GM04503 (cell line): Measurements from ENCODE around the gene B4GALT5.
"Not testable (repeated sequence)": the region's sequence is repeated elsewhere in the genome, so short reads cannot be mapped to it uniquely, and the experiment has no call there.

Source experiments
- DNase-seq: peaks from one replicate; pipeline ENCODE4 v3.0.0-alpha.2; 2012; ENCODE audit warnings: low read depth

B4GALT5 gene

DNA sequence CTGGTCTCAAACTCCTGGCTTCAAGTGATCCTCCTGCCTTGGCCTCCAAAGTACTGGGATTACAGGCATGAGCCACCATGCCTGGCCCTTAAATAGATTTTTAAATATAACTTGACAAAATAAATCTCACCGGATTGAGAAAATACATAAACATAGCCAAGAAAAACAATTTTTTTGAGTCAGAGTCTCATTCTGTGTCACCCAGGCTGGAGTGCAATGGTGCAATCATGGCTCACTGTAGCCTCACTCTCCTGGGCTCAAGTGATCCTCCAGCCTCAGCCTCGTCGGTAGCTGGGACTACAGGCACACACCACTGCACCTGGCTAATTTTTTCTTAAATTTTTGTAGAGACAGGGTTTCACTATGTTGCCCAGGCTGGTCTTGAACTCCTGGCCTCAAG is 85.4 kb downstream of the B4GALT5 start:
- not testable (repeated sequence) for DNase-seq

GRCh38 chr20:49627329-49627761 is 86.3 kb downstream of the B4GALT5 start:
- no peak for DNase-seq

GRCh38 chr20:49624988-49625387 is 88.7 kb downstream of the B4GALT5 start:
- DNase-seq, result not testable (repeated sequence)

- no peak for DNase-seq
Observed at GRCh38 chr20:49624317-49624716, 89.4 kb downstream of the B4GALT5 start.

DNA sequence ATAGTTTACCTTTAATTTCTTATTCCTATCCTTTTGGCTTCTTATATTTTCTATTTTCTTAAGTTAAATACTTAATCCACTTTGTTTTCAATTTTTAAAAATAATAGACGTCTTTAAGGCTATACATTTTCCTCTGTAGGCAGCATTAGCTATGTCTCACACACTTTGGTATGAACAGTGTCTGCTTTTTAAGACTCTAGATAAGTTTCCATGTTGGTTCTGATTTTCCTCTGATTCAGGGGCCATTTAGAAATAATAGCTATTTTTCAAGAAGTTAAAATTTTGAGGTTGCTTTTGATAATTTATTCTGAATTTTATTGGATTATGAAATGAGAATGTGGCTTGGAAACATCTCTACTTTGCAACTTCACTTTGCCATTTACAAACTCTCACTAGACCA is 91.4 kb downstream of the B4GALT5 start:
- no peak for DNase-seq

DNA sequence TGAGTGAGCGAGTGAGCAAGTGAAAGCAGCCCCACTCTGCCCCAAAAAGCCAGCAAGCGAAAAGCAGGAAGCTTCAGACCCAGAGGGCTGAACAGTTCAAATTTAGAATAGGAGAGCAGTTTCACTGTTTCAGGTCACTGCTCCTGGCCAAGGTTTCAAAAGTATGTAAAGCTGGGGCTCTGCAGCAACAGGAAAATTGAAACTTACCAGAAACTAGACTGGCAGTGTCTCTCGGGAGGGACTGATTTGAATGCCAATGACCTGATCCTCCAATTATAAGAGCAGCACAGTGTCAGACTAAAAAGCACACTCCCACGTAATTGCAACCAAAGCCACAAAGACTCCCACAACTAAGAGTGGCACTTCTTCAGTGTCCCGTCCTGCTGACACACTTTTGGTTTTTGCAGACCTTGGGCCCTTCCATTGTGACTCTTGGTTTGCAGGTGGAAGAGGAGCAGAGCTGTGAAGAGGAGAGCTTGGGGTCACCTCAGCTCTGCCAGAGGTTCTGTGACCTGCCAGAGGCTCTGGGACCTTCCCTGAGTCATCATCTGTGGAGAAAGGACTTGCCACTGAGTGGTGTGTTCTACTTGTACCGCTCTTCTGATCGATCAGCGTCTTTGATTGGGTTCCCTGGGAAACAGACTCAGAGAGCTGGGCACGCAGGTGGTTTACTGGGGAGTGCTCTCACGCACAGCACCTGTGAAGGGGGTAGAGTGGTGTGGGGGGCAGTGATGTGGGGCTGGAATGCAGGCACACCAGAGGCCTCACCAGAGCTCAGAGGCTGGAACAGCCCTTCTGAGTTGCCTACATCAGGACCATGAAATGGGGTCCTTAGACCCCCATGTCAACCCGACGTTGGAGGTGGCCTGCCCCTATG is 93.1 kb downstream of the B4GALT5 start:
- no peak for DNase-seq

DNA sequence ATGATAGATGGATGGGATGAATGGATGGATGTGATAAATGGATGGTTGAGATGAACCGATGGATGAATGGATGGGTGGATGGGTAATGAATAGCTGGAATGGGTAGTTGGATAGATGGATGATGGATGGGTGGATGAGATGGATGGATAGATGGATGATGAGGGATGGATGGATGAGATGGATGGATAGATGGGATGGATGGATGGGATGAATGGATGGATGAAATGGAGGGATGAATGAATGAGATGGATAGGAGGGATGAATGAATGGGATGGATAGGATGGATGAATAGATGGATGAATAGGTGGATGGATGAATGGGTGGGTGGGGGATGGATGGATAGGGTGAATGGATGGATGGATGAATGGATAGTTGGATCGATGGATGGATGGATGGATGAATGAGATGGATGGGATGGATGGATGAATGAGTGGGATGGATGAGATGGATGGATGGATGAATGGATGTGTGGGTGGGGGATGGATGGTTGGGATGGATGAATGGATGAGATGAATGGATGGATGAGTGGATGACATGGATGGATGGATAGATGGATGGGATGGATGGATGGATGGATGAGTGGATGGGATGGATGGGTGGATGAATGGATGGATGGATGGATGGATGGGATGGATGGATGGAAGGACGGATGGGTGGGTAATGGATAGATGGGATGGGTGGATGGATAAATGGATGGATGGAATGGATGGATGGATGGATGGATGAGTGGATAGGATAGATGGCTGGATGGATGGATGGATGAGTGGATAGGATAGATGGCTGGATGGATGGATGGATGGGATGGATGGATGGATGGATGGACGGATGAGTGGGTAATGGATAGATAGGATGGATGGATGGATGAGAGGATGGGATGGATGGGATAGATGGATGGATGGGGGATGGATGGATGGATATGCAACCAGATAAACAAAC is 94.3 kb downstream of the B4GALT5 start:
- no peak for DNase-seq

DNA sequence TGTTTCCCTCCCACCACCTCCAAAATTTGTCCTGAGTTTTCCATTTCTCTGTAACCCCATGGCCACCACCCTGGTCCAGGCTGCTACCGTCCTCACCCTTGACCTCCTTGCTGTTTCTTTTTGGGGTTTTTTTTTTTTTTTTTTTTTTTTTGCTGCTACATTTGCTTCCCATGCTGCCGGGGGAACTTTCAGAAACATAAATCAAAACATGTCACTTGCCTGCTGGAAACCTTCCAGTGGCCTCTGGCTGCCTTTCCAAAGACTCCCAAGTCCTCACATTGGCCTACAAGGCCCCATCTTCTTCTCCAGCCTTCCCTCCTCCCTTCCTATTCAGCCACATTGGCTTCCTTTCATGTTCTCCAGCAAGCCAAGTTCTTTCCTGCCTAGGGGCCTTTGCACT is 95.4 kb downstream of the B4GALT5 start:
- no peak for DNase-seq

DNA sequence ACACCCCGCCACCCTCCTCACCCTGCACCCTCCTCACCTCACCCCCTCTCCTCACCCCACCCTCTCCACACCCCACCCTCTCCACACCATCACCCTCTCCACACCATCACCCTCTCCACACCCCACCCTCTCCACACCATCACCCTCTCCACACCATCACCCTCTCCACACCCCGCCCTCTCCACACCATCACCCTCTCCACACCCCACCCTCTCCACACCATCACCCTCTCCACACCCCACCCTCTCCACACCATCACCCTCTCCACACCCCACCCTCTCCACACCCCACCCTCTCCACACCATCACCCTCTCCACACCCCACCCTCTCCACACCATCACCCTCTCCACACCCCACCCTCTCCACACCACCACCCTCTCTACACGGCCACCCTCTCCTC is 96.3 kb downstream of the B4GALT5 start:
- not testable (repeated sequence) for DNase-seq

DNA sequence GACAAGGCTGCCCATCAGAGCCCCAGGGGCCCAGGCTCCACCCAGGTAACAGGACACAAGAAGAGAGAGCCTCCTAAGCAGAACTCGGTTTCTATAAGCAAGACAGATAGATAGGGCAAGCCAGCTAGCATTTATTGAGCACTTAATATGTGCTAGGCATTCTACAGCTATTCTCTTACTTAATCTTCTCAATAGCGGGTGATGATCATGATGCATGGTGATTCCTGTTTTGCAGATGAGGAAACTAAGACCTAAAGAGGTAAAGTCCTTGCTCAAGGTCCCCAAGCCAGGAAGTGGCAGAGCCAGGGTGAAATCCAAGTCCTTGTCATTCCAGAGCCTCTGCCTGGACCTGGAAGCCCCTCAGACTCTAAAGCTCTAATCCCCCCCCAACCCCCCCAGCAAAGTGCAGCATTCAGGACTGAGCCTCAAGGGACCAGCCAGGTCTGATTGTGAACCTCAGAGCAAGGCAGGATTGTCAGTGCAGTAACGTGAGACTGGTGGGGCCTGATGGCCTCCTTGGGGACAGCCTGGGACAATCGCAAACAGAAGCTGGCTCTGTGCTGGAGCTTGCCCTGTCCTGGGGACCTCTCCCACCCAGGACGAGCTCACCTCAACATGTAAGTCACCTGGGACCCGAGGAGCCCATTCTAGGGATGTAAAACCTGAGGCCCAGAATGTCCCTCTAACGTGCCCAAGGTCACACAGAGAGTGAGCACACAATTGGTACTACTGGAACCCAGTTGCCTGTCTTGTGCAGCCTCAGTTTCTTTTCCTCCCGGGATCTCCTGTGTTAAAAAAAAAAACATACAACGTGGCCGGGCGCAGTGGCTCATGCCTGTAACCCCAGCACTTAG is 97.3 kb downstream of the B4GALT5 start:
- DNase-seq, result no peak

GRCh38 chr20:49615401-49616153 is 98.1 kb downstream of the B4GALT5 start:
- DNase-seq, result no peak

DNA sequence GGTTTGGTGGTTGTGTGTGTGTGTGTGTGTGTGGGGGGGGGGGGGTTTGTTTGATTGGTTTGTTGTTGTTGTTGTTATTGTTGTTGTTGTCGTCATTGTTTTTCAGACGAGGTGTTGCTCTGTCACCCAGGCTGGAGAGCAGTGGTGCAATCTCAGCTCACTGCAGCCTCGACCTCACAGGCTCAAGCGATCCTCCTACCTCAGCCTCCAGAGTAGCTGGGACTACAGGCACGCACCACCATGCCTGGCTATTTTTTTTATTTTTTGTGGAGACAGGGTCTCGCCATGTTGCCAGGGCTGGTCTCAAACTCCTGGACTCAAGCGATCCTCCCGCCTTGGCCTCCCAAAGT is 98.7 kb downstream of the B4GALT5 start:
- not testable (repeated sequence) for DNase-seq

DNA sequence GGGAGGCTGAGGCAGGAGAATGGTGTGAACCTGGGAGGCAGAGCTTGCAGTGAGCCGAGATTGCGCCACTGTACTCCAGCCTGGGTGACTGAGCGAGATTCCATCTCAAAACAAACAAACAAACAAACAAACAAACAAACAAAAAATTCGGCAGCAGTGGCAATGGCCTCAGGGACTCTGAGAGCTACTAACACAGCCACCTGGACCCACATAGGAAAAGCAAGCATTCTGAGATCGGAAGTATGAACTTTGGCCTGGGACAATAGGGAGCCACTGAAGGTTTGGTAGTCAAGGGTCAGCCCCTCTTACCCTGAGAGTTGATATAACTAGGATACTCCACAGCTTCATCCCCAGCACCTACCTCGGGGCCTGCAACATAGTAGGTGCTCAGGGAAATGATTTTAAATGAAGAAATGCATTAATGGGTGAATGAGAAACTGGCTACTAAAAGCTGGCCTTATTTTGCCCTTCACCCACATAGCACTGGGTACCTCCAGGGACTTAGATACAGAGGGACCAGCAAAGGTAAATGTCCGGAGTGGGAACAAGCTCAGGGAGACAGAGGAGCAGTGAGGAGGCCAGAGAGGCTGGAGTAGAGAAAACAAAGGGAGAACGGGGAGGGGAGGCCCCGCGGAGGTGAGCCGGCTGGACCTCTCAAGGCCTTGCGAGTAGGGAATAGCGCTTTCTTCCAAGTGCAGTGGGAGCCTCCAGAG is 99.2 kb downstream of the B4GALT5 start:
- no peak for DNase-seq

DNA sequence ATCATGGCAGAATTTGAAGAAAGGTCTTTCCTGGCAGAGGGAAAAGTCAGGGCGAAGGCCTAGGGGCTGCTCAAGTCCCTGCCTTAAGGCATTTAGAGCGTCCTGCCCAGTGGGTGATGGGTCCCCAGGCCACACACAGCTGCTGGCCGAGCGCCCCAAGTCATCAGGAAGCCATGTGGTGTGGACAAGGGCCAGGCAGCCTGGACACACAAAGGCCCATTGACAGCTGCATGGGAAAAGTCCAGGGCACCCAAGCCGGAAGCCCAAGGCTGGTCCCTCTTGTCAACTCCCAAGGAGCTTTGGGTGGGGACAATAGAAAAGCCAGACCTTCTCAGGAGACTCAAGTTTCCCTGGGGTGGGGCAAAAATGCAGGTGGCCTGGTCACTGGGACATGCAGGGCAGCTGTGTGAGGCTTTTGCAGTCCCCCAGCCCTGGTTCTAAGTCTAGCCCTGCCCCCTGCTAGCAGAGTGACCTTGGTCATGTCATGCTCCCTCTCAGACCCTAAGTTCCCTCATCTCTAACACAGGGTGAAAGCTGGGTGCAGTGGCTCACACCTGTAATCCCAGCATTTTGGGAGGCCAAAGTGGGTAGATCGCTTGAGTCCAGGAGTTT is 101.4 kb downstream of the B4GALT5 start:
- DNase-seq, result no peak

- DNase-seq, result not testable (repeated sequence)
Observed at GRCh38 chr20:49611539-49612126, 102.0 kb downstream of the B4GALT5 start.

- DNase-seq, result no peak
Observed at GRCh38 chr20:49610691-49611538, 102.8 kb downstream of the B4GALT5 start.

DNA sequence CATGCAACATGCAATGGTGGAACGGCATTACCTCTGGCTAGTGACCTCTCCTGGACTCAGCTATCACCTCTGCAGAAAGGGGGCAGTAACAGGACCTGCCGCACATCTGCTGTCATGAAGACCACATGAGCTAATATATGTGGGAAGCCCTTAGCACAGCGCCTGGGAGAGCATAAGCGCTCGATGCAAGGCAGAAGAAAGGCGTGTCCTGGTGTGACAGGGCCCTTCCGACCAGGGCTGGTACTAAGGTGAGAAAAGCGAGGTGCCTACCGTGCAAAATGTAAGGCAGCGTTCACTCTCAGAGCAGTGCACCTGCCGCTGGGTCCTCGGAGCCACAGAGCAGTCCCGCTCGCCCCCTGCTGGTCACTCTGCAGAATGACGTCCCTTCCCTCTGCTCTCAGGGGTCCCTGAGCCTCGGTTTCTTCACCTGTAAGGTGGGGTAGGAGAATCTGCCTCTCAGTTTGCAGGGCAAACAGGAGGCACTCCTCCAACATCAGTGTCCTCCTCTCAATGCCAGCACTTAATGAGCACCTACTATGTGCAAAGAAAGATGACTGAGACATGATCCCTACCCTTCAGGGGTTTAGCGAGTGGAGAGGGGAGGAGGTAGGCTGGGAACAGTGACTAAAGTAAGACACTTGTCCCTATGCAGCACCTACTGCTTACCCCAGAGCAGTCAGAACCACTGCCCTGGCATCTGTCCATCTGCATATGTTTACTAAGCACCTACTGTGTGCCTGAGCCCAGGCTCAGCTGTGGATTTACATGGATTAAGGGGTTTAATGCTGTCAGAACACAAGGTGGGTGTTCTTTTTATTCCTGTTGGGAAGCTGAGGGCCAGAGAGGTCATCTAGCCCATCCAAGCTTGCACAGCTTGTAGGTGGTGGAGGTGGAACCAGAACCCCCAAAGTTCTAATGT is 104.7 kb downstream of the B4GALT5 start:
- DNase-seq, result no peak

GRCh38 chr20:49607568-49607967 is 106.1 kb downstream of the B4GALT5 start:
- no peak for DNase-seq
